ENCODE measurements around the gene TSC2.

DNA sequence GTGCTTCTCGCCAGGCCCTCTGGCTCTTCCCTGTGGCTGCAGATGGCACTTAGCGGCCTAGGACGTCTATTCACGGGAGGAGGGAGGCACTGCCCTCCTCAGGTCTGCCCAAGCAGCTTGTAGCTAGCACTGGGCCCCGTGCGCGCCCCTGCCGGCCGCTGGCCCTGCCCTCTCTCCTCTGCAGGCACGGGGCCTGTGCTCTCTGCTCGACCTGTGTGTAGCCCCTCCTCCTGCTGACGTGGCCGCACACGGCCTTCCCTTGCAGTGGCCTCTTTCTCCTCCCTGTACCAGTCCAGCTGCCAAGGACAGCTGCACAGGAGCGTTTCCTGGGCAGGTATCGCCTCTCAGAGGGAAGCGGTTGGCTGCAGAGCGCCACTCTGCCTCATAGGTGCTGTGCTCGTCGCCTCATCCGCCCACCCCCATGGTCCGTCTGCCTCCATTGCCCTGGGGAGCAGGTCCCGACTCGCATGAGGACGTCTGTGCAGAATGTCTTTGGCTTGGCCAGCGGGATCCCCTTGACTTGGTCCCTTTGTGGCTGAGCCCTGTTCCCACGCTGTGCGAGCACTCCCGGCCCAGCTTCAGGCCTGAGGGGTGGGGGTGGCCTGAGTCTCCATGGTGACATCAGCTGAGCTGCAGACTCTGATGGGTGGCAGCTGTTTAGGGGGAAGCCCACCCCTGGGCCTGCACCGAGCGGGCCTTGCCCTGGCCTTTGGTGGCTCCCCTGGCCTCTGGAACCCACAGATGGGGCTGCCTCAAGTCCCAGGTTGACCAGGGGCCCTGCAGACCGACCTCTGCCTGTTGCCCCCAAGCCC, 34.6 kb downstream of the TSC2 start:
- TF ChIP-seq, protein P1, sequence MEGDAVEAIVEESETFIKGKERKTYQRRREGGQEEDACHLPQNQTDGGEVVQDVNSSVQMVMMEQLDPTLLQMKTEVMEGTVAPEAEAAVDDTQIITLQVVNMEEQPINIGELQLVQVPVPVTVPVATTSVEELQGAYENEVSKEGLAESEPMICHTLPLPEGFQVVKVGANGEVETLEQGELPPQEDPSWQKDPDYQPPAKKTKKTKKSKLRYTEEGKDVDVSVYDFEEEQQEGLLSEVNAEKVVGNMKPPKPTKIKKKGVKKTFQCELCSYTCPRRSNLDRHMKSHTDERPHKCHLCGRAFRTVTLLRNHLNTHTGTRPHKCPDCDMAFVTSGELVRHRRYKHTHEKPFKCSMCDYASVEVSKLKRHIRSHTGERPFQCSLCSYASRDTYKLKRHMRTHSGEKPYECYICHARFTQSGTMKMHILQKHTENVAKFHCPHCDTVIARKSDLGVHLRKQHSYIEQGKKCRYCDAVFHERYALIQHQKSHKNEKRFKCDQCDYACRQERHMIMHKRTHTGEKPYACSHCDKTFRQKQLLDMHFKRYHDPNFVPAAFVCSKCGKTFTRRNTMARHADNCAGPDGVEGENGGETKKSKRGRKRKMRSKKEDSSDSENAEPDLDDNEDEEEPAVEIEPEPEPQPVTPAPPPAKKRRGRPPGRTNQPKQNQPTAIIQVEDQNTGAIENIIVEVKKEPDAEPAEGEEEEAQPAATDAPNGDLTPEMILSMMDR (conservative IDR thresholded peaks at IDR 0.05; ENCODE audit: low read depth, low read length): no peak
- TF ChIP-seq EZH2phosphoT487 (IDR thresholded peaks at IDR 0.05; ENCODE audit: borderline replicate concordance, low read length): no peak

Data from PC-3 (cell line).